Activated CD8-positive, alpha-beta T cell treated with anti-CD3 and anti-CD28 coated beads for 36 hours (primary cell): ENCODE data around the gene GAS6. TPM values are rescaled to one million over a fixed set of nuclear protein-coding genes. Genes with fewer than 3 reads are reported as not detected.

Source experiments
- ATAC-seq: fragments of 200-7000 bp; cut with Tn5 transposase; one replicate; pipeline ENCODE4 v1.10.0; 2021; ENCODE audit warnings: mild to moderate bottlenecking, moderate library complexity
- CTCF ChIA-PET: fragments of 350-600 bp; sonication (Branson Sonifier 250); formaldehyde crosslinking; loops from one replicate; lab custom pipeline; 2021; ENCODE audit warnings: antibody characterized with exemption; lab: Charles Lee
- POLR2A ChIA-PET: fragments of 350-600 bp; sonication (Branson Sonifier 250); formaldehyde crosslinking; loops from one replicate; lab custom pipeline; 2021; ENCODE audit warnings: antibody characterized with exemption; lab: Charles Lee
- DNase-seq: peaks from one replicate; pipeline ENCODE4 v3.0.0-alpha.2; 2020
- H3K27ac Mint-ChIP-seq: one replicate; pipeline ENCODE4 v1.8.0; 2021; ENCODE audit warnings: mild to moderate bottlenecking, mixed read lengths
- H3K27me3 Mint-ChIP-seq: one replicate; pipeline ENCODE4 v1.8.0; 2021; ENCODE audit warnings: mixed read lengths
- H3K36me3 Mint-ChIP-seq: one replicate; pipeline ENCODE4 v1.8.0; 2021; ENCODE audit warnings: low read depth, mixed read lengths
- H3K4me1 Mint-ChIP-seq: one replicate; pipeline ENCODE4 v1.8.0; 2021; ENCODE audit warnings: low read depth, mixed read lengths
- H3K4me3 Mint-ChIP-seq: one replicate; pipeline ENCODE4 v1.8.0; 2021; ENCODE audit warnings: mild to moderate bottlenecking, moderate library complexity, mixed read lengths
- H3K9me3 Mint-ChIP-seq: one replicate; pipeline ENCODE4 v1.8.0; 2021; ENCODE audit warnings: mixed read lengths
- intact Hi-C: fragments of 100-400 bp; cut with micrococcal nuclease; formaldehyde crosslinking; loops from one replicate; pipeline ENCODE4 v1.10.0; 2022
- total RNA-seq, 2 experiments: library from RNA; stranded (reverse); gene quantifications; one replicate each; pipeline ENCODE4 v1.2.3, GENCODE V29; 2021
- TF ChIP-seq, protein P1 (sequence below): fragments of 200-600 bp; IDR thresholded peaks from one replicate; pipeline ENCODE4 v1.8.0; 2022; ENCODE audit warnings: antibody characterized with exemption, mild to moderate bottlenecking

Gene GAS6
- total RNA-seq, 2 experiments from 2014 or later = 0.23 to 0.25 TPM

DNA sequence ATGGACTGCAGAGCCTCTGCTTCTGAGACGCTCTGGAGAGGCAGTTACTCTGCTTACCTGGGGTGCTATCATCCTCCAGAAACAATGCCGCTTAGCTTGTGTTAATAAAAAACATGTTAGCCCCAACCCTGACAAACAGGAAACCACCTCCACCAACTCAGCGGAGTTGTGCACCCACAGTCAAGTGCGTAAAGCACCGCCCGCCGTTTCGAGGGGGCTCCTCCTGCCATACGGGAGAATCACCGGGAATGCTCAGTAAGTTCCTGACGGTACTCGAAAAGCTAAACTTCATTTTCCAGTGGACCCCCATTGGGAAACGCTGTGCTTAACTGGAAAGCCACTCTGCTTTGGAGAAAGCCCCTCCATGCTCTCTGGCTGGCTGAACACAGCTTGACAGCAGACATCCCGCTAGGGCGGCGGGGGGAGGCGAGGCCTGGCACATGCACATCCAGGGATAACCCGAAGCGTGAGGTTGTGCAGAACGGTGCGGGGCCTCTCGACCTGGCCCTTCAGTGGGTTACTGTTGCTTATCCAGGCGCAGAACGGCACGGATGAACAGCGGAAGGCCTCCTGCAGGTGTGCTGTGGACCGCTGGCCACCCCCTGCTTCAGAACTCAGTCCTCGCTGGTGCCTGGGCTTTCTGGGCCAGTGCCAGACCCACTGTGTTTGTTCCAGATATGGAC lies 17.1 kb downstream of the GAS6 start:
- TF ChIP-seq, protein P1, sequence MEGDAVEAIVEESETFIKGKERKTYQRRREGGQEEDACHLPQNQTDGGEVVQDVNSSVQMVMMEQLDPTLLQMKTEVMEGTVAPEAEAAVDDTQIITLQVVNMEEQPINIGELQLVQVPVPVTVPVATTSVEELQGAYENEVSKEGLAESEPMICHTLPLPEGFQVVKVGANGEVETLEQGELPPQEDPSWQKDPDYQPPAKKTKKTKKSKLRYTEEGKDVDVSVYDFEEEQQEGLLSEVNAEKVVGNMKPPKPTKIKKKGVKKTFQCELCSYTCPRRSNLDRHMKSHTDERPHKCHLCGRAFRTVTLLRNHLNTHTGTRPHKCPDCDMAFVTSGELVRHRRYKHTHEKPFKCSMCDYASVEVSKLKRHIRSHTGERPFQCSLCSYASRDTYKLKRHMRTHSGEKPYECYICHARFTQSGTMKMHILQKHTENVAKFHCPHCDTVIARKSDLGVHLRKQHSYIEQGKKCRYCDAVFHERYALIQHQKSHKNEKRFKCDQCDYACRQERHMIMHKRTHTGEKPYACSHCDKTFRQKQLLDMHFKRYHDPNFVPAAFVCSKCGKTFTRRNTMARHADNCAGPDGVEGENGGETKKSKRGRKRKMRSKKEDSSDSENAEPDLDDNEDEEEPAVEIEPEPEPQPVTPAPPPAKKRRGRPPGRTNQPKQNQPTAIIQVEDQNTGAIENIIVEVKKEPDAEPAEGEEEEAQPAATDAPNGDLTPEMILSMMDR = no peak
- ChIA-PET POLR2A (no interaction called here), CTCF (no interaction called here)
- intact Hi-C loops = no loop called here
- Mint-ChIP-seq H3K4me1 (peaks cover 34% of the 10 kb centered on the region), H3K4me3 (no peak overlapping the region), H3K36me3 (no peaks in the 10 kb centered on the region), H3K9me3 (peaks cover 4% of the 10 kb centered on the region), H3K27me3 (no peaks in the 10 kb centered on the region), H3K27ac (no peak overlapping the region)
- peak; percentile 78 for ATAC-seq
- peak; percentile 43 for DNase-seq

- peak; percentile 45 for ATAC-seq
- Mint-ChIP-seq H3K9me3 (peaks cover 4% of the 10 kb centered on the region), H3K27me3 (no peaks in the 10 kb centered on the region), H3K27ac (no peak overlapping the region), H3K4me1 (peaks cover 37% of the 10 kb centered on the region), H3K36me3 (no peaks in the 10 kb centered on the region), H3K4me3 (no peak overlapping the region)
- intact Hi-C loops = no loop called here
- DNase-seq = peak; percentile 37
- ChIA-PET POLR2A (no interaction called here), CTCF (interaction anchor here (1.1 kb wide), 1 partner anchor 9 kb away, joined by 3 read pairs; no protein-coding TSS in a partner anchor)
- TF ChIP-seq, protein P1 = no peak
Measured at GRCh38 chr13:113845723-113846635, 17.9 kb downstream of the GAS6 start.

DNA sequence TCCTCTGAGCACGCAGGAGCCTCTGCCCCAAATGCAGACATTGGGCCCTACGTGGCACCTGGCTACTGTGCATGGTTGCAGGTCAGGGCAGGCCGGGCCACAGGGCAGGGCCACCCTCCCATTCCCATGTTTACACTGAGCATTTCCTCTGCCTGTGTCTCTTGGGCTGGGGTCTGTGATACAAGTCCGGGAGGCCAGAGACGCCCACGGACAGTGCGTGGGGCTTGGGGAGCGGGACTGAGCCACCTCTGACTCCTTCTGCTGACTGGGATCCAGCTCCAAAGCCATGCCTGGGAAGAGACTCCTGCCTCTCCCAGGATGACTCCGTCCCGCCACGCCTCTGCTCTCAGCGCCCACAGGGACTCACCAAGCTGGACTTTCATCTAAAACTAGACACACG lies 18.8 kb downstream of the GAS6 start:
- no peaks in the 10 kb centered on the region for H3K27me3 Mint-ChIP-seq

DNA sequence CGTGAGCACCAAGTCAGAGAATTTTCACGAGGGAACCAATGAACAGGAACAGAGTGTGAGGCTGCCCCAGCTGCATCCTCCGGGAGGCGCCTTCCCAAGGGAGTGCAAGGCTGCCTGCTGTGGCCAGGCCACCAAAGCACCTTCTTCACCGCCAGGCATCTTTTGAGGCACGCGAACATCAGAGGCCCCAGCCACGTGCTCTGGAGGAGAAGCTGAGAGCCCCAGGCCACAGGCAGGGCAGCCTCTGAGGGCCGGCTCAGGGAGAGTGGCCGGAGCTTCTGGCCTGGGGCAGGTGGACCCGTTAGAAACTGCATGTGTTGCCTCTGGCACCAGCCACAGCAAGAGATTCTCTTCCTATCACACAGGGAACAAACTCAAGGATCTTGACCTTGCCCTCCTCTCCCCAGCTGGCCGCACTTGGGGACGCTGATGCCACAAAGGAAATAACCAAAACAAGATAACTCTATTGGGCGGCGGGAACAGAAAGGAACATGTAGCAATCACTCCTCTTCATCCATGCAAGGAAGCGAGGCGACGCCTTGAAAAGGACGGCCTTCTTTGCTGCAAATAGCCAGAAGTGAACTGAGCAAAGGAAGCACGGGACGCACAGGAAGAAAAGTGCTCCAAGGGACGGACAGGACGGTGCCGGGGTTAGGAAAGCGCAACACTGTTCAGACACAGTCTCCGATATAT lies 19.9 kb downstream of the GAS6 start:
- ChIA-PET POLR2A (no interaction called here), CTCF (no interaction called here)
- intact Hi-C loops = no loop called here
- peaks cover 4% of the 10 kb centered on the region for H3K9me3 Mint-ChIP-seq
- peaks cover 37% of the 10 kb centered on the region for H3K4me1 Mint-ChIP-seq
- H3K4me3 Mint-ChIP-seq = no peak overlapping the region
- DNase-seq = no peak
- no peak overlapping the region for H3K27ac Mint-ChIP-seq
- ATAC-seq = no peak
- H3K36me3 Mint-ChIP-seq = no peaks in the 10 kb centered on the region
- TF ChIP-seq, protein P1 = no peak
- no peaks in the 10 kb centered on the region for H3K27me3 Mint-ChIP-seq

More for the DNA sequence above, 18.8 kb downstream of the GAS6 start:
- H3K9me3 Mint-ChIP-seq = peaks cover 4% of the 10 kb centered on the region
- ATAC-seq (no peak), DNase-seq (no peak)
- ChIA-PET POLR2A (no interaction called here), CTCF (interaction anchor here (1.1 kb wide), 1 partner anchor 10 kb away, joined by 3 read pairs; no protein-coding TSS in a partner anchor)
- intact Hi-C loops = no loop called here
- H3K4me3 Mint-ChIP-seq = no peak overlapping the region
- peaks cover 37% of the 10 kb centered on the region for H3K4me1 Mint-ChIP-seq
- TF ChIP-seq, protein P1 = no peak
- H3K36me3 Mint-ChIP-seq = no peaks in the 10 kb centered on the region
- H3K27ac Mint-ChIP-seq = no peak overlapping the region
